Neural cell (in vitro differentiated cells): ENCODE measurements around the gene TGFBI. TPM values are rescaled to one million over a fixed set of nuclear protein-coding genes. Genes with fewer than 3 reads are reported as not detected.

Experiments
- H2AFZ ChIP-seq: fragments of 200-600, 300-800 bp; sonication (generic), shearing (Covaris generic); 2 replicates; pipeline ENCODE4 v1.6.0; 2014; ENCODE audit warnings: low read depth, mild to moderate bottlenecking, antibody characterized with exemption, low read length, moderate library complexity
- H3F3A ChIP-seq: fragments of 200-600 bp; shearing (Covaris generic); 2 replicates; pipeline ENCODE4 v1.6.1; 2016; ENCODE audit warnings: mild to moderate bottlenecking, moderate library complexity, mixed read lengths, antibody characterized with exemption, low read length; ENCODE audit not compliant: insufficient read depth, poor library complexity, severe bottlenecking
- H3K27ac ChIP-seq: fragments of 200-600, 300-800 bp; sonication (generic), shearing (Covaris generic); 2 replicates; pipeline ENCODE4 v1.5.1; 2014; ENCODE audit warnings: mild to moderate bottlenecking, low read length, moderate library complexity
- H3K27me3 ChIP-seq: fragments of 300-800, 200-600 bp; sonication (generic), shearing (Covaris generic); 2 replicates; pipeline ENCODE4 v1.6.0; 2014; ENCODE audit warnings: mild to moderate bottlenecking, low read depth, low read length, moderate library complexity; ENCODE audit not compliant: insufficient read depth
- H3K36me3 ChIP-seq: fragments of 300-800, 200-600 bp; sonication (generic), shearing (Covaris generic); 2 replicates; pipeline ENCODE4 v1.5.1; 2014; ENCODE audit warnings: mild to moderate bottlenecking, antibody characterized with exemption, low read length, moderate library complexity; ENCODE audit not compliant: insufficient read depth
- H3K4me2 ChIP-seq: fragments of 300-800, 200-600 bp; sonication (generic), shearing (Covaris generic); 2 replicates; pipeline ENCODE4 v1.6.0; 2014; ENCODE audit warnings: mild to moderate bottlenecking, low read length
- H3K4me3 ChIP-seq: fragments of 300-800, 200-600 bp; sonication (generic), shearing (Covaris generic); 2 replicates; pipeline ENCODE4 v1.5.1; 2014; ENCODE audit warnings: mild to moderate bottlenecking, low read length, moderate library complexity
- H3K79me2 ChIP-seq: fragments of 200-600 bp; shearing (Covaris generic); replicated peaks from 2 replicates; pipeline ENCODE4 v1.6.0; 2014; ENCODE audit warnings: mild to moderate bottlenecking, low read length, moderate library complexity; ENCODE audit not compliant: insufficient read depth
- H3K9ac ChIP-seq: fragments of 300-800, 200-600 bp; sonication (generic), shearing (Covaris generic); 2 replicates; pipeline ENCODE4 v1.6.1; 2016; ENCODE audit warnings: mild to moderate bottlenecking, low read length, mixed read lengths
- H3K9me2 ChIP-seq: fragments of 200-600 bp; shearing (Covaris generic); 2 replicates; pipeline ENCODE4 v1.6.1; 2016; ENCODE audit warnings: mild to moderate bottlenecking, low read length, mixed read lengths; ENCODE audit not compliant: insufficient read depth
- H3K9me3 ChIP-seq: fragments of 200-600, 300-800 bp; sonication (generic), shearing (Covaris generic); 2 replicates; pipeline ENCODE4 v1.6.1; 2016; ENCODE audit warnings: mild to moderate bottlenecking, mixed run types, low read length, moderate library complexity, mixed read lengths
- H4K20me1 ChIP-seq: fragments of 200-600 bp; shearing (Covaris generic); 2 replicates; pipeline ENCODE4 v1.6.1; 2016; ENCODE audit warnings: mild to moderate bottlenecking, mixed run types; ENCODE audit not compliant: insufficient read depth
- CTCF ChIP-seq: fragments of 450-650 bp; IDR thresholded peaks from 2 replicates; pipeline ENCODE4 v1.5.1; 2014; ENCODE audit warnings: antibody characterized with exemption, mild to moderate bottlenecking, moderate library complexity; ENCODE audit not compliant: poor library complexity, severe bottlenecking
- EP300 ChIP-seq: fragments of 450-650 bp; conservative IDR thresholded peaks from 2 replicates; pipeline ENCODE4 v1.6.1; 2014; ENCODE audit warnings: antibody characterized with exemption, mild to moderate bottlenecking, moderate library complexity; ENCODE audit not compliant: poor library complexity, severe bottlenecking
- EZH2 ChIP-seq: fragments of 200-600, 300-800 bp; shearing (Covaris generic), sonication (generic); IDR thresholded peaks from 2 replicates; pipeline ENCODE4 v1.6.1; 2014; ENCODE audit warnings: antibody characterized with exemption, low read length, borderline replicate concordance, mild to moderate bottlenecking; ENCODE audit not compliant: insufficient read depth, poor library complexity, severe bottlenecking
- MXI1 ChIP-seq: fragments of 450-650 bp; conservative IDR thresholded peaks from 2 replicates; pipeline ENCODE4 v1.6.1; 2014; ENCODE audit warnings: antibody characterized with exemption, mild to moderate bottlenecking; ENCODE audit not compliant: poor library complexity, severe bottlenecking
- POLR2AphosphoS5 ChIP-seq: IDR thresholded peaks from 2 replicates; pipeline ENCODE4 v1.6.1; 2012
- RAD21 ChIP-seq: fragments of 450-650 bp; conservative IDR thresholded peaks from 2 replicates; pipeline ENCODE4 v1.6.1; 2014; ENCODE audit warnings: antibody characterized with exemption, mild to moderate bottlenecking, moderate library complexity
- REST ChIP-seq: IDR thresholded peaks from 2 replicates; pipeline ENCODE4 v1.6.1; 2012; ENCODE audit warnings: borderline replicate concordance
- SMC3 ChIP-seq: fragments of 450-650 bp; conservative IDR thresholded peaks from 2 replicates; pipeline ENCODE4 v1.6.1; 2014; ENCODE audit warnings: antibody characterized with exemption, mild to moderate bottlenecking, moderate library complexity; ENCODE audit not compliant: poor library complexity
- TAF1 ChIP-seq: IDR thresholded peaks from 2 replicates; pipeline ENCODE4 v1.6.1; 2012; ENCODE audit warnings: low read depth
- polyA plus RNA-seq: library from polyadenylated mRNA; depleted of rRNA; stranded (reverse); fragments of >200 nt; gene quantifications from 2 replicates; pipeline ENCODE4 v1.2.3, GENCODE V29; 2014

TGFBI gene
- polyA plus RNA-seq, 1 donor from 2014 or later: 0.71 TPM

GRCh38 chr5:136070486-136071285, 41.9 kb downstream of the TGFBI start:
- Histone ChIP-seq H3K79me2 (no peaks in the 10 kb centered on the region), H3K9ac (no peak overlapping the region), H2AFZ (no peak overlapping the region), H4K20me1 (no peaks in the 10 kb centered on the region), H3K4me2 (no peak overlapping the region), H3K9me3 (no peaks in the 10 kb centered on the region), H3K36me3 (no peaks in the 10 kb centered on the region), H3K27ac (no peak overlapping the region), H3K27me3 (no peaks in the 10 kb centered on the region), H3K9me2 (no peaks in the 10 kb centered on the region), H3F3A (no peaks in the 10 kb centered on the region), H3K4me3 (no peak overlapping the region)
- TF ChIP-seq REST (no peak), MXI1 (no peak), SMC3 (no peak), RAD21 (no peak), POLR2AphosphoS5 (no peak), EZH2 (no peak), TAF1 (no peak), EP300 (no peak), CTCF (no peak)

GRCh38 chr5:136073714-136074529, 45.1 kb downstream of the TGFBI start:
- H3K9me3 ChIP-seq: no peaks in the 10 kb centered on the region
- H3K79me2 ChIP-seq: no peaks in the 10 kb centered on the region
- no peaks in the 10 kb centered on the region for H3K9me2 ChIP-seq
- TF ChIP-seq TAF1 (no peak), SMC3 (no peak), CTCF (no peak), POLR2AphosphoS5 (no peak), RAD21 (no peak), MXI1 (no peak), REST (no peak), EP300 (no peak), EZH2 (no peak)
- no peak overlapping the region for H3K9ac ChIP-seq
- H3K27me3 ChIP-seq: peaks cover 7% of the 10 kb centered on the region
- H2AFZ ChIP-seq: no peak overlapping the region
- H3K36me3 ChIP-seq: no peaks in the 10 kb centered on the region
- H3K4me3 ChIP-seq: no peak overlapping the region
- no peaks in the 10 kb centered on the region for H4K20me1 ChIP-seq
- no peak overlapping the region for H3K4me2 ChIP-seq
- no peaks in the 10 kb centered on the region for H3F3A ChIP-seq
- no peak overlapping the region for H3K27ac ChIP-seq
